Caco-2 (cell line): ENCODE results near the gene PPFIBP2. TPM values are rescaled to one million over a fixed set of nuclear protein-coding genes. Genes with fewer than 3 reads are reported as not detected.
A peak's percentile ranks its signal among the peaks of the same experiment; 100 is the strongest.

ENCODE experiments used
- BruUV-seq: library from RNA; stranded (reverse); fragments of 400-500 nt; replicated peaks from 2 replicates; lab custom pipeline; 2021; lab: Mats Ljungman, UMichigan
- CTCF ChIA-PET: fragments of 300-600 bp; sonication (Branson Sonifier 250); formaldehyde crosslinking; loops from one replicate; lab custom pipeline; 2022; ENCODE audit warnings: antibody characterized with exemption; lab: Charles Lee
- POLR2A ChIA-PET: fragments of 300-600 bp; sonication (Branson Sonifier 250); formaldehyde crosslinking; loops from one replicate; lab custom pipeline; 2022; ENCODE audit warnings: antibody characterized with exemption; lab: Charles Lee
- DNase-seq, 2 experiments: peaks; one replicate each; pipeline versions ENCODE4 v3.0.0 to v3.0.0-alpha.2; 2020 to 2022
- H3K27me3 ChIP-seq: replicated peaks from 2 replicates; pipeline ENCODE4 v1.6.0; 2011; ENCODE audit warnings: low read length; ENCODE audit not compliant: control insufficient read depth, insufficient read depth
- H3K36me3 ChIP-seq: 2 replicates; pipeline ENCODE4 v1.5.1; 2011; ENCODE audit warnings: low read length; ENCODE audit not compliant: control insufficient read depth, insufficient read depth
- H3K4me1 ChIP-seq: fragments of 250-450 bp; sonication (Bioruptor Pico); 2 replicates; pipeline ENCODE4 v1.5.1; 2020; ENCODE audit warnings: mild to moderate bottlenecking
- H3K4me3 ChIP-seq: 2 replicates; pipeline ENCODE4 v1.5.1; 2011; ENCODE audit warnings: low read depth, mild to moderate bottlenecking, control low read depth, low read length
- H3K9me3 ChIP-seq: fragments of 250-450 bp; sonication (Bioruptor Pico); 2 replicates; pipeline ENCODE4 v1.5.1; 2020; ENCODE audit warnings: mild to moderate bottlenecking, moderate library complexity
- H3K27ac Mint-ChIP-seq: one replicate; pipeline ENCODE4 v1.8.0; 2022; ENCODE audit warnings: mixed read lengths; ENCODE audit not compliant: unreplicated experiment
- H3K27me3 Mint-ChIP-seq: one replicate; pipeline ENCODE4 v1.8.0; 2022; ENCODE audit warnings: mixed read lengths; ENCODE audit not compliant: insufficient read depth, unreplicated experiment
- H3K36me3 Mint-ChIP-seq: one replicate; pipeline ENCODE4 v1.8.0; 2022; ENCODE audit warnings: mild to moderate bottlenecking, mixed read lengths; ENCODE audit not compliant: insufficient read depth, unreplicated experiment
- H3K4me1 Mint-ChIP-seq: one replicate; pipeline ENCODE4 v1.8.0; 2022; ENCODE audit warnings: low read depth, mixed read lengths; ENCODE audit not compliant: unreplicated experiment
- H3K4me3 Mint-ChIP-seq: one replicate; pipeline ENCODE4 v1.8.0; 2022; ENCODE audit warnings: mild to moderate bottlenecking, moderate library complexity, mixed read lengths; ENCODE audit not compliant: unreplicated experiment
- H3K9me3 Mint-ChIP-seq: one replicate; pipeline ENCODE4 v1.8.0; 2022; ENCODE audit warnings: mixed read lengths; ENCODE audit not compliant: unreplicated experiment
- intact Hi-C: fragments of 100-400 bp; cut with micrococcal nuclease; formaldehyde crosslinking; loops from one replicate; pipeline ENCODE4 v1.10.0; 2022; ENCODE audit not compliant: unreplicated experiment
- total RNA-seq: library from RNA; stranded (reverse); gene quantifications from 2 replicates; pipeline ENCODE4 v1.2.3, GENCODE V29; 2022
- TF ChIP-seq, protein P1 (sequence below), 2 experiments: fragments of 200-600 bp in 1 of 2; IDR thresholded peaks; 1 replicate in 1 of 2; 2 replicates in 1 of 2; pipeline versions ENCODE4 v1.5.1 to v1.8.0; 2011 to 2022; ENCODE audit warnings: antibody characterized with exemption in 1 of 2, control low read depth in 1 of 2, inconsistent platforms in 1 of 2, low read depth in 1 of 2, low read length in 1 of 2, mild to moderate bottlenecking in 1 of 2, moderate library complexity in 1 of 2; ENCODE audit not compliant: insufficient read depth in 1 of 2, severe bottlenecking in 1 of 2, unreplicated experiment in 1 of 2

Gene PPFIBP2
- total RNA-seq, 1 experiment from 2014 or later: 72.5 TPM

DNA sequence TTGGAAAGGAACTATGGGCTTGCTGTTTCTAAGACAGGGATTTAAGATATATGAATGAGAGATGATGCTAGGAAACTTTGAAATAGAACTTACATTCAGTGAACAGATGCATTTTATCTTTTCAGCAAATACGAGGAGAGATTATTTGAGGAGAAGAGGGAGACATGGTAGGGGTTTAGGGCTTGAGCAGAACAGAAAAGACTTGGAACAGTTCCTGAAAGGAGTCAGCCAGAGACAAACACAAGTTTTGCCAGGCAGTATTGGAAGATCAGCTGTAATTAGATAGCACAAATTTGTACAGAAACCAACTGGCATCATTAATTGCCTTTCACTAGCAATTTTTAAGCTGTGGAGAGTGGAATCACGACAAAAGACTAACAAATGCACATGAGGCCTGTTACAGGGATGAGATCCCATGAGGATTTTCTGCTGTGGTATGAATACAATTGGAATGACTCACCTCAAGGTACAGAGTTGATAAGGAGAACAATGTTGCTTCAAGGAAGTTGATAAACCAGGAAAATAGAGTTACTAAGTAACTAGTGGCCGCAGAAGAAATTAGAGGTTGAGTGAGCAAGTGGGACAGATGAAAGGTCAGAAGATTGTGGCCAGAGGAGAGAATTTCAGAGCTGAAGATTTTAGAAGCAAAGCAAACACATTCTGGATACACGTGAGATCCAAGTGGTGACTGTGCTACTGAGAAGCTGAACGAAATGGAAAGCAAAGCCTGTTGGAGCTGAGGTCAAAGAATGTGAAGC is 91.6 kb downstream of the PPFIBP2 start:
- POLR2A ChIA-PET: interaction anchor here (0.6 to 3.1 kb wide), 4 partner anchors 28 to 1982 kb away, joined by 3 to 47 read pairs (median 6); no protein-coding TSS in a partner anchor

DNA sequence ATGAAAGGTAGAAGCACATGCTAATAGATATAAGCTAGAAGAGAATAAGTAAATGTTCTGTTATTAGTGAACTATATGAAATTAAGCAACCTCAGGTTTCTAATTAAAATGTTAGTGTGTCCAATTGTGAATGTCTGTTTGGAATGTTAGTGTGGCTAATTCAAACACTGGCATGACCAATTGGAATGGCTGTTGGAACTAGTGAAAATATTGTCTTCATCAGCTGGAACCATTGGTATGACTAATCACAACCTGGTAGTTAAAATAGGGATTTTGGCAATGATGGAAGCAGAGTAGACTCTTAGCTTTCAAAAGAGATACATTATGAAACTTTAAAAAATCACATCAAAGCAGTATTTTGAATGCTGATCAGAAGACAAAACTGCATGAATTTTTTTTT is 92.7 kb downstream of the PPFIBP2 start:
- no peak overlapping the region for H3K27ac Mint-ChIP-seq
- TF ChIP-seq, protein P1, sequence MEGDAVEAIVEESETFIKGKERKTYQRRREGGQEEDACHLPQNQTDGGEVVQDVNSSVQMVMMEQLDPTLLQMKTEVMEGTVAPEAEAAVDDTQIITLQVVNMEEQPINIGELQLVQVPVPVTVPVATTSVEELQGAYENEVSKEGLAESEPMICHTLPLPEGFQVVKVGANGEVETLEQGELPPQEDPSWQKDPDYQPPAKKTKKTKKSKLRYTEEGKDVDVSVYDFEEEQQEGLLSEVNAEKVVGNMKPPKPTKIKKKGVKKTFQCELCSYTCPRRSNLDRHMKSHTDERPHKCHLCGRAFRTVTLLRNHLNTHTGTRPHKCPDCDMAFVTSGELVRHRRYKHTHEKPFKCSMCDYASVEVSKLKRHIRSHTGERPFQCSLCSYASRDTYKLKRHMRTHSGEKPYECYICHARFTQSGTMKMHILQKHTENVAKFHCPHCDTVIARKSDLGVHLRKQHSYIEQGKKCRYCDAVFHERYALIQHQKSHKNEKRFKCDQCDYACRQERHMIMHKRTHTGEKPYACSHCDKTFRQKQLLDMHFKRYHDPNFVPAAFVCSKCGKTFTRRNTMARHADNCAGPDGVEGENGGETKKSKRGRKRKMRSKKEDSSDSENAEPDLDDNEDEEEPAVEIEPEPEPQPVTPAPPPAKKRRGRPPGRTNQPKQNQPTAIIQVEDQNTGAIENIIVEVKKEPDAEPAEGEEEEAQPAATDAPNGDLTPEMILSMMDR (IDR thresholded peaks at IDR 0.05; ENCODE audit: insufficient read depth in 1 of 2, low read depth in 1 of 2, low read length in 1 of 2, severe bottlenecking in 1 of 2, unreplicated experiment in 1 of 2): no peak
- no peaks in the 10 kb centered on the region for H3K27me3 Mint-ChIP-seq
- H3K4me3 Mint-ChIP-seq: no peak overlapping the region
- CTCF ChIA-PET: interaction anchor here (1.3 to 1.9 kb wide), 3 partner anchors 16 to 51 kb away, joined by 5 to 11 read pairs (median 5); no protein-coding TSS in a partner anchor
- peaks cover 6% of the 10 kb centered on the region for H3K4me1 Mint-ChIP-seq
- no peaks in the 10 kb centered on the region for H3K27me3 ChIP-seq
- no peaks in the 10 kb centered on the region for H3K9me3 Mint-ChIP-seq
- peaks cover 71% of the 10 kb centered on the region for H3K4me1 ChIP-seq
- no peak for DNase-seq
- H3K4me3 ChIP-seq: peak overlapping the region; percentile 35
- peaks cover 5% of the 10 kb centered on the region for H3K36me3 ChIP-seq
- POLR2A ChIA-PET: interaction anchor here (1.1 to 3.1 kb wide), 3 partner anchors 29 to 35 kb away, joined by 3 to 47 read pairs (median 8); no protein-coding TSS in a partner anchor
- no TSS peak for BruUV-seq
- intact Hi-C loops: no loop called here
- peaks cover 17% of the 10 kb centered on the region for H3K36me3 Mint-ChIP-seq
- no peaks in the 10 kb centered on the region for H3K9me3 ChIP-seq

More for the DNA sequence above, 91.6 kb downstream of the PPFIBP2 start:
- Mint-ChIP-seq H3K9me3 (no peaks in the 10 kb centered on the region), H3K27ac (no peak overlapping the region), H3K27me3 (no peaks in the 10 kb centered on the region), H3K4me3 (no peak overlapping the region), H3K36me3 (peaks cover 13% of the 10 kb centered on the region), H3K4me1 (peaks cover 8% of the 10 kb centered on the region)
- Histone ChIP-seq H3K4me1 (peaks cover 69% of the 10 kb centered on the region), H3K27me3 (no peaks in the 10 kb centered on the region), H3K36me3 (peaks cover 4% of the 10 kb centered on the region), H3K4me3 (peak overlapping the region; percentile 35), H3K9me3 (no peaks in the 10 kb centered on the region)
- CTCF ChIA-PET: interaction anchor here (0.5 to 1.9 kb wide), 8 partner anchors 13 to 61 kb away, joined by 3 to 11 read pairs (median 5); no protein-coding TSS in a partner anchor
- BruUV-seq: TSS peak; percentile 74
- intact Hi-C loops: loop anchor here (1.0 kb wide), 2 partner anchors 8 to 32 kb away; no protein-coding TSS in a partner anchor
- peak; percentile 77 to 83 for DNase-seq
- TF ChIP-seq, protein P1 (IDR thresholded peaks at IDR 0.05; ENCODE audit: insufficient read depth in 1 of 2, low read depth in 1 of 2, low read length in 1 of 2, severe bottlenecking in 1 of 2, unreplicated experiment in 1 of 2): no peak

DNA sequence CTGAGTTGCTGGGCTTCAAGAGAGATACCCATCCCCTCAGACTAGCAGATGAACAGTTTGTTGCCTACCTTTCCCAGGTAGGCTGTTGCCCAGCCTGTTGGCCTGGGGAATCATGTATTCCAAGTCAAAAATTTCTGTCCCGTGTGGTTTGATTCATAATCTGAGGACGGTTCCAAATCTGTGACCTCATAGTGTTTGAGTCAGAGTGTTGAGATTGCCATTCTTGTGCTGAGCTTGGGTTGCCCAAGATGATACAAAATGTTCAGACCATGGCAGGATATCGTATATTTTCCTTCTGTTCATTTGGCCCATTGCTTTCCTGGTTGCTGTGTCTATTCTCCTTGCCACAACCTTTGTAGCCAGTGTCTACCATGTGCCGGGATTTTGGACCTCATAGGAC is 95.2 kb downstream of the PPFIBP2 start:
- H3K4me1 Mint-ChIP-seq: peaks cover 31% of the 10 kb centered on the region
- no peak for DNase-seq
- intact Hi-C loops: no loop called here
- TF ChIP-seq, protein P1 (IDR thresholded peaks at IDR 0.05; ENCODE audit: insufficient read depth in 1 of 2, low read depth in 1 of 2, low read length in 1 of 2, severe bottlenecking in 1 of 2, unreplicated experiment in 1 of 2): no peak
- Histone ChIP-seq H3K27me3 (no peaks in the 10 kb centered on the region), H3K4me1 (peaks cover 76% of the 10 kb centered on the region), H3K9me3 (no peaks in the 10 kb centered on the region), H3K36me3 (peaks cover 7% of the 10 kb centered on the region), H3K4me3 (no peak overlapping the region)
- POLR2A ChIA-PET: no interaction called here
- CTCF ChIA-PET: interaction anchor here (1.0 to 1.2 kb wide), 2 partner anchors 34 to 37 kb away, joined by 4 read pairs; no protein-coding TSS in a partner anchor
- H3K36me3 Mint-ChIP-seq: peaks cover 42% of the 10 kb centered on the region
- no peaks in the 10 kb centered on the region for H3K9me3 Mint-ChIP-seq
- no TSS peak for BruUV-seq
- H3K27me3 Mint-ChIP-seq: no peaks in the 10 kb centered on the region
- no peak overlapping the region for H3K4me3 Mint-ChIP-seq
- H3K27ac Mint-ChIP-seq: peak overlapping the region; percentile 16
